Stomach (tissue), 9 donors: ENCODE results near the gene MYO10. TPM values are rescaled to one million over a fixed set of nuclear protein-coding genes. Genes with fewer than 3 reads are reported as not detected.

Source experiments
- DNase-seq, 2 donors: peaks; one replicate each; pipeline versions ENCODE4 v3.0.0 to v3.0.0-alpha.2; 2013 to 2019
- H3K27ac ChIP-seq, 5 donors: fragments of 200-600 bp in 4 of 5; sonication (generic) in 4 of 5; one replicate each; pipeline ENCODE4 v1.5.1; 2013 to 2019; ENCODE audit warnings: mild to moderate bottlenecking in 1 of 5, moderate library complexity in 1 of 5
- H3K27me3 ChIP-seq, 3 donors: fragments of 200-600 bp; sonication (generic); one replicate each; pipeline ENCODE4 v1.5.1; 2017 to 2019; ENCODE audit warnings: mixed run types in 1 of 3
- H3K36me3 ChIP-seq, 4 donors: fragments of 200-600 bp; sonication (generic); 1 replicate in 3 of 4; 2 replicates in 1 of 4; pipeline ENCODE4 v1.5.1; 2016 to 2019
- H3K4me1 ChIP-seq, 4 donors: fragments of 200-600 bp; sonication (generic); one replicate each; pipeline ENCODE4 v1.5.1; 2016 to 2019
- H3K4me3 ChIP-seq, 4 donors: fragments of 200-600 bp; sonication (generic) in 3 of 4; one replicate each; pipeline ENCODE4 v1.5.1; 2016 to 2019; ENCODE audit warnings: mild to moderate bottlenecking in 1 of 4
- H3K9me3 ChIP-seq, 4 donors: fragments of 200-600 bp; sonication (generic); one replicate each; pipeline ENCODE4 v1.5.1; 2016 to 2019
- CTCF ChIP-seq, 7 experiments: fragments of 450-650 bp in 4 of 7; fragments of 200-600 bp in 3 of 7; sonication (generic) in 3 of 7; IDR thresholded peaks; one replicate each; pipeline ENCODE4 v1.5.1; 2016 to 2019; ENCODE audit warnings: antibody characterized with exemption in 7 of 7, control low read depth in 2 of 7, mild to moderate bottlenecking in 1 of 7
- EP300 ChIP-seq: sonication (generic); formaldehyde crosslinking; IDR thresholded peaks from one replicate; pipeline ENCODE4 v1.6.1; 2017; ENCODE audit warnings: antibody characterized with exemption
- POLR2A ChIP-seq, 4 donors: fragments of 450-650 bp; IDR thresholded peaks; one replicate each; pipeline ENCODE4 v1.6.1; 2016; ENCODE audit warnings: antibody characterized with exemption in 4 of 4, control low read depth in 2 of 4, mild to moderate bottlenecking in 1 of 4, moderate library complexity in 1 of 4
- POLR2AphosphoS5 ChIP-seq, 3 donors: sonication (generic); formaldehyde crosslinking; IDR thresholded peaks; one replicate each; pipeline ENCODE4 v1.6.1; 2016; ENCODE audit warnings: antibody characterized with exemption in 3 of 3
- WGBS, 5 donors: extraction: QIAGEN DNeasy Blood & Tissue Kit in 3 of 5; methylation state at CpG; one replicate each; pipeline versions ENCODE4 v1.1.5 to v1.1.7; 2013 to 2018; 5-methylcytosine and 5-hydroxymethylcytosine counted together
- intact Hi-C: fragments of 100-400 bp; cut with DNase I; formaldehyde crosslinking; loops from one replicate; pipeline ENCODE4 v1.15.1; 2023; ENCODE audit warnings: low total_unique reads
- polyA plus RNA-seq, 3 donors: library from polyadenylated mRNA; stranded (reverse); fragments of 200-250 nt; gene quantifications; one replicate each; pipeline ENCODE4 v1.2.3, GENCODE V29; 2013
- total RNA-seq, 5 donors: library from RNA; depleted of rRNA; stranded (reverse); fragments of >200 nt; gene quantifications; one replicate each; pipeline versions ENCODE4 v1.1.0 to v1.2.3, GENCODE V29; 2014 to 2016
- donor health status: healthy with polysubstance abuse.
- donor health status: Bipolar disorder and iron deficiency.
- donor health status: healthy.

MYO10 gene
- total and polyA plus RNA-seq, 8 donors = 6.8 to 233 (median 76.5) TPM

DNA sequence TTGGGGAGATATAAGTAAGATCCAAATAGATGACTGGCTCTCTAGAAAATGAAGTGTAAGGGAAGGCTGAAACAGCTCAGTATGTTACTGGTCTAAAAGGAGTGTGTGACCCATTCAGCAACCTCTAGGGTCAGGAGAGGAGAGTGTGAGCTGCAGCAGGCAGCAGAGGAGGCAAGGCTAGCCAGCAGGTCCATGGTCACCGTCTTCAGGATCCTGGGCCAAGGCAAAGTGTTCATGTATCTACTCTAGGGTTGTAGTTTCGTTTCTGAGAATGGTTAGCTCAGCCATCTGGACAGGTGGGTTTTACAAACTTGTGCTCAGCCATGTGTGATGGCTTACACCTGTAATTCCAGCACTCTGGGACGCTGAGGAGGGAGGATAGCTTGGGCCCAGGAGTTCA, 13.7 kb downstream of the MYO10 start:
- no peaks in the 10 kb centered on the region for H3K9me3 ChIP-seq
- no peak overlapping the region for H3K4me3 ChIP-seq
- TF ChIP-seq POLR2AphosphoS5 (IDR thresholded peaks at IDR 0.05) (no peak), CTCF (IDR thresholded peaks at IDR 0.05) (no peak), POLR2A (IDR thresholded peaks at IDR 0.05) (no peak), EP300 (no peak)
- no peak for DNase-seq
- H3K27me3 ChIP-seq = no peaks in the 10 kb centered on the region
- H3K27ac ChIP-seq = peak overlapping the region in 3 of 5 donors; percentile 2 to 68 (median 6)
- H3K4me1 ChIP-seq = peaks cover 27 to 77% (median 62%) of the 10 kb centered on the region in 4 donors
- intact Hi-C loops = no loop called here
- 35 to 73% (median 59%) methylated on average over 3 of the region's 3 CpGs for WGBS, 5 donors
- H3K36me3 ChIP-seq = no peaks in the 10 kb centered on the region

- H3K27ac ChIP-seq = peak overlapping the region in 4 of 5 donors; percentile 15 to 68 (median 42)
- no peak for DNase-seq
- 67 to 80% (median 75%) methylated on average over 4 of the region's 4 CpGs for WGBS, 5 donors
- H3K9me3 ChIP-seq = no peaks in the 10 kb centered on the region
- H3K4me1 ChIP-seq = peaks cover 24 to 74% (median 66%) of the 10 kb centered on the region in 4 donors
- H3K36me3 ChIP-seq = no peaks in the 10 kb centered on the region
- no peaks in the 10 kb centered on the region for H3K27me3 ChIP-seq
- H3K4me3 ChIP-seq = no peak overlapping the region
- intact Hi-C loops = no loop called here
- TF ChIP-seq POLR2A (IDR thresholded peaks at IDR 0.05) (no peak), EP300 (no peak), CTCF (IDR thresholded peaks at IDR 0.05) (no peak), POLR2AphosphoS5 (IDR thresholded peaks at IDR 0.05) (no peak)
Observed at GRCh38 chr5:16921211-16921610, 14.9 kb downstream of the MYO10 start.

- 28 to 66% (median 55%) methylated on average over 8 of the region's 8 CpGs for WGBS, 5 donors
- no peaks in the 10 kb centered on the region for H3K9me3 ChIP-seq
- TF ChIP-seq CTCF (IDR thresholded peaks at IDR 0.05) = no peak
- TF ChIP-seq EP300 = no peak
- no peak for TF ChIP-seq POLR2A (IDR thresholded peaks at IDR 0.05)
- TF ChIP-seq POLR2AphosphoS5 (IDR thresholded peaks at IDR 0.05) = no peak
- peak overlapping the region; percentile 27 to 82 (median 58) for H3K27ac ChIP-seq
- peaks cover 24 to 83% (median 67%) of the 10 kb centered on the region in 4 donors for H3K4me1 ChIP-seq
- no peak overlapping the region for H3K4me3 ChIP-seq
- no peaks in the 10 kb centered on the region for H3K27me3 ChIP-seq
- intact Hi-C loops = no loop called here
- peak in 1 of 2 donors; percentile 42 for DNase-seq
- peaks cover 0 to under 1% (median 0%) of the 10 kb centered on the region in 4 donors for H3K36me3 ChIP-seq
Observed at GRCh38 chr5:16920109-16920816, 15.8 kb downstream of the MYO10 start.

DNA sequence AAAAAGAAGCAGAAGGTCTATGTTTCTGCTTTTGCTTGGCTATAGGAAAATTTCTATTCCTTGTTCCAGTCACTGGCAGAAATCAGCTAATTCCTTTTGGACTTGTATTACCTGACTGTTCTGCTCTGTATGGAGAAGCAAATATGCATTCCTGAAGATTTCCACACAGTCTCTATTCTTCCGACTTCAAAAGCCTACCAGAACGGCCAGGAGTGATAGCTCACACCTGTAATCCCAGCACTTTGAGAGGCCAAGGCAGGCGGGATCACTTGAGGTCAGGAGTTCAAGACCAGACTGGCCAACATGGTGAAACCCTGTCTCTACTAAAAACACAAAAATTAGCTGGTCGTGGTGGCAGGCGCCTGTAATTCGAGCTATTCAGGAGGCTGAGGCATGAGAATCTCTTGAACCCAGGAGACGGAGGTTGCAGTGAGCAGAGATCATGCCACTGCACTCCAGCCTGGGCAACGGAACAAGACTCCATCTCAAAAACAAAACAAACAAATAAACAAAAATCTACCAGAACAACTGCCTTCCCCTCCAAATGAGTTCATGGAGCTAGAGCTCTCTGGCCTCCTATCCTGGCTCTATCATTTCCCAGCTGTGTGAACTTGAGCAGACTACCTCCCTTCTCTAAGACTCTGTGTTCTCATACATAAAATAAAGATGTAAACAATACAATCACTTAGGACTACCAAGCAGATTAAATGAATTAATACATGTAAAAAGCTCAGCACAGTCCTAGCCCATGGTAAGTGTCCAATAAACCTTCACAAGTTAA, 17.0 kb downstream of the MYO10 start:
- Histone ChIP-seq H3K27me3 (no peaks in the 10 kb centered on the region), H3K4me1 (peaks cover 36 to 89% (median 71%) of the 10 kb centered on the region in 4 donors), H3K27ac (peak overlapping the region; percentile 27 to 82 (median 58)), H3K4me3 (no peak overlapping the region), H3K36me3 (peaks cover 0 to 3% (median 0%) of the 10 kb centered on the region in 4 donors), H3K9me3 (no peaks in the 10 kb centered on the region)
- WGBS, 5 donors = 63 to 75% (median 68%) methylated on average over 8 of the region's 8 CpGs
- intact Hi-C loops = no loop called here
- no peak for TF ChIP-seq POLR2AphosphoS5 (IDR thresholded peaks at IDR 0.05)
- TF ChIP-seq POLR2A (IDR thresholded peaks at IDR 0.05) = no peak
- no peak for TF ChIP-seq CTCF (IDR thresholded peaks at IDR 0.05)
- TF ChIP-seq EP300 = no peak
- DNase-seq = no peak
